ENCODE measurements around the gene SMARCD1. TPM values are rescaled to one million over a fixed set of nuclear protein-coding genes. Genes with fewer than 3 reads are reported as not detected.

Gene SMARCD1
- total and polyA plus RNA-seq, 9 of the 15 experiments (the other 6 are each of a cell fraction or from before 2014, with no cell fraction given) = 0.86 to 91.7 (median 48.0) TPM

DNA sequence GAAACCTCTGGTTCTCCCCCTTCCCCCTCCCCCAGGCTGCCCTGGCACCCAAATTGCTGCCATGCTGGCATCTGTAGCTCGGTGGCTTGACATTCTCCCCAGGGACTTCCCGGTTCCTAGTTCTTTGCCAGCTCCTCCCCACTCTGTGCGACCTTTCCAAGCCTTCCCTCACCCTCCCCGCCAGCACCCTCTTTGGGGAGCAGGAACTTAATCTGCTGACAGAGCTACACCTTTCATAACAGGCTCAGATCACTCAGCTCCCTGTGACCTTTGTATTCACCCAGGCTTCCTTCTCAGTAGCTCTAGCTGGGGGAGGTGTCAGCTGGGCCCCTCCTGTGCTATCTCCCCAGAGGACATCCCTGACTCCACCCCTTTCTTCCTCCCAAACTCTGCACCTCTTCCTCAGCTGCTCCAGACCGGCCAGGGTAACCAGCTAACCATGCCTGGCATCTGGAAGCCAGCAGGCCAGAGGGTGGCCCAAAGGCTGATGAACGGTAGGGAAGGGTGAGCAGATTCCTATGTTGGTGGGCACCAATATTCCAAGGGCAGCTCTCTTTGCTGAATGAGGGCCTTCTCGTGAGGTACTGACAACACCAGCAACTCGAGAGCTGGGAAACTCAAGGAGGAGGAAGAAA, 25.1 kb downstream of the SMARCD1 start (continued):
- TF ChIP-seq, protein P1, sequence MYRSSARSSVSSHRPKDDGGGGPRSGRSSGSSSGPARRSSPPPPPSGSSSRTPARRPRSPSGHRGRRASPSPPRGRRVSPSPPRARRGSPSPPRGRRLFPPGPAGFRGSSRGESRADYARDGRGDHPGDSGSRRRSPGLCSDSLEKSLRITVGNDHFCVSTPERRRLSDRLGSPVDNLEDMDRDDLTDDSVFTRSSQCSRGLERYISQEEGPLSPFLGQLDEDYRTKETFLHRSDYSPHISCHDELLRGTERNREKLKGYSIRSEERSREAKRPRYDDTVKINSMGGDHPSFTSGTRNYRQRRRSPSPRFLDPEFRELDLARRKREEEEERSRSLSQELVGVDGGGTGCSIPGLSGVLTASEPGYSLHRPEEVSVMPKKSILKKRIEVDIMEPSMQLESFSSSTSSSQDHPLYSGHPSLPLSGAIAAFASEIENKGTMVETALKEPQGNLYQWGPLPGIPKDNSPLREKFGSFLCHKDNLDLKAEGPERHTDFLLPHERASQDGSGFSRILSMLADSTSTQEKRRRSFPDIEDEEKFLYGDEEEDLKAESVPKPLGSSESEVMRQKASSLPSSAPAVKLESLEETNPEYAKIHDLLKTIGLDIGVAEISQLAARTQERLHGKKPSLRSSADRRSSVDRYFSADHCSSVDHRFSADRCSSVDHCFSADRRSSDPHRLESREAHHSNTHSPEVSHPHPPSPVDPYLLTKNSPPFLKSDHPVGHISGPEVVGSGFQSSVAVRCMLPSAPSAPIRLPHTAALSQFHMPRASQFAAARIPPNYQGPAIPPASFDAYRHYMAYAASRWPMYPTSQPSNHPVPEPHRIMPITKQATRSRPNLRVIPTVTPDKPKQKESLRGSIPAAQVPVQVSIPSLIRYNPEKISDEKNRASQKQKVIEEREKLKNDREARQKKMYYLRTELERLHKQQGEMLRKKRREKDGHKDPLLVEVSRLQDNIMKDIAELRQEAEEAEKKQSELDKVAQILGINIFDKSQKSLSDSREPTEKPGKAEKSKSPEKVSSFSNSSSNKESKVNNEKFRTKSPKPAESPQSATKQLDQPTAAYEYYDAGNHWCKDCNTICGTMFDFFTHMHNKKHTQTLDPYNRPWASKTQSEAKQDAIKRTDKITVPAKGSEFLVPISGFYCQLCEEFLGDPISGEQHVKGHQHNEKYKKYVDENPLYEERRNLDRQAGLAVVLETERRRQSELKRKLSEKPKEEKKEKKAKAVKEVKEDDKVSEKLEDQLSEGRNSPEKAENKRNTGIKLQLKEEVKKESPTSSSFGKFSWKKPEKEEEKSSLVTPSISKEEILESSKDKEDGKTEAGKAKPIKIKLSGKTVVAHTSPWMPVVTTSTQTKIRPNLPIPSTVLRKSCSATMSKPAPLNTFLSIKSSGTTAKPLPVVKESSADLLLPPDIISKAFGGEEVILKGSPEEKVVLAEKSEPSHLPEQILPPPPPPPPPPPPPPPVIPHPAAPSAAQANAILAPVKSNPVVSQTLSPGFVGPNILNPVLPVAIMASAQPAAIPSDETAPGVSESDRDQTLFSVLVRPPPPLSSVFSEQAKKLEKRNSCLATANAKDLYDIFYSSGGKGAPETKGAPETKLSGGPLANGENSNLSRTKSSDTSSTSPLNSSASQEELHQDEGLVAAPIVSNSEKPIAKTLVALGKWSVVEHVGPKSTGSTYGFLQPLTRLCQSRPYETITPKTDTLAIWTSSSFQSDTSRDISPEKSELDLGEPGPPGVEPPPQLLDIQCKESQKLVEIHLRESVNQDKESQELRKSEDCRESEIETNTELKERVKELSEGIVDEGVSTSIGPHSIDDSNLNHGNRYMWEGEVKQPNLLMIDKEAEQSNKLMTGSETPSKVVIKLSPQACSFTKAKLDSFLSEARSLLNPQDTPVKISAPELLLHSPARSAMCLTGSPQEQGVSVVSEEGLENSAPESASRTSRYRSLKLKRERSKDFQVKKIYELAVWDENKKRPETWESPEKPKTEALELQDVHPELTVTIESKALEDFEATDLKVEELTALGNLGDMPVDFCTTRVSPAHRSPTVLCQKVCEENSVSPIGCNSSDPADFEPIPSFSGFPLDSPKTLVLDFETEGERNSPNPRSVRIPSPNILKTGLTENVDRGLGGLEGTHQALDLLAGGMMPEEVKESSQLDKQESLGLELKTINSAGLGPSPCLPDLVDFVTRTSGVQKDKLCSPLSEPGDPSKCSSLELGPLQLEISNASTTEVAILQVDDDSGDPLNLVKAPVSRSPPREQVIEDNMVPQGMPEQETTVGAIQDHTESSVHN (IDR thresholded peaks at IDR 0.05; ENCODE audit: borderline replicate concordance in 1 of 2, low read depth in 1 of 2) = no peak
- TF ChIP-seq SOX6 (IDR thresholded peaks at IDR 0.05) (no peak), KDM4B (IDR thresholded peaks at IDR 0.05; ENCODE audit: borderline replicate concordance in 2 of 2, low read depth in 1 of 2) (no peak), ZFP36 (IDR thresholded peaks at IDR 0.05; ENCODE audit: low read depth, low read length, partially characterized antibody) (no peak), TAF15 (IDR thresholded peaks at IDR 0.05; ENCODE audit: low read depth, low read length) (no peak), DNMT1 (IDR thresholded peaks at IDR 0.05) (no peak), DPF2 (IDR thresholded peaks at IDR 0.05) (peak; percentile 66)
- TF ChIP-seq, protein P2, sequence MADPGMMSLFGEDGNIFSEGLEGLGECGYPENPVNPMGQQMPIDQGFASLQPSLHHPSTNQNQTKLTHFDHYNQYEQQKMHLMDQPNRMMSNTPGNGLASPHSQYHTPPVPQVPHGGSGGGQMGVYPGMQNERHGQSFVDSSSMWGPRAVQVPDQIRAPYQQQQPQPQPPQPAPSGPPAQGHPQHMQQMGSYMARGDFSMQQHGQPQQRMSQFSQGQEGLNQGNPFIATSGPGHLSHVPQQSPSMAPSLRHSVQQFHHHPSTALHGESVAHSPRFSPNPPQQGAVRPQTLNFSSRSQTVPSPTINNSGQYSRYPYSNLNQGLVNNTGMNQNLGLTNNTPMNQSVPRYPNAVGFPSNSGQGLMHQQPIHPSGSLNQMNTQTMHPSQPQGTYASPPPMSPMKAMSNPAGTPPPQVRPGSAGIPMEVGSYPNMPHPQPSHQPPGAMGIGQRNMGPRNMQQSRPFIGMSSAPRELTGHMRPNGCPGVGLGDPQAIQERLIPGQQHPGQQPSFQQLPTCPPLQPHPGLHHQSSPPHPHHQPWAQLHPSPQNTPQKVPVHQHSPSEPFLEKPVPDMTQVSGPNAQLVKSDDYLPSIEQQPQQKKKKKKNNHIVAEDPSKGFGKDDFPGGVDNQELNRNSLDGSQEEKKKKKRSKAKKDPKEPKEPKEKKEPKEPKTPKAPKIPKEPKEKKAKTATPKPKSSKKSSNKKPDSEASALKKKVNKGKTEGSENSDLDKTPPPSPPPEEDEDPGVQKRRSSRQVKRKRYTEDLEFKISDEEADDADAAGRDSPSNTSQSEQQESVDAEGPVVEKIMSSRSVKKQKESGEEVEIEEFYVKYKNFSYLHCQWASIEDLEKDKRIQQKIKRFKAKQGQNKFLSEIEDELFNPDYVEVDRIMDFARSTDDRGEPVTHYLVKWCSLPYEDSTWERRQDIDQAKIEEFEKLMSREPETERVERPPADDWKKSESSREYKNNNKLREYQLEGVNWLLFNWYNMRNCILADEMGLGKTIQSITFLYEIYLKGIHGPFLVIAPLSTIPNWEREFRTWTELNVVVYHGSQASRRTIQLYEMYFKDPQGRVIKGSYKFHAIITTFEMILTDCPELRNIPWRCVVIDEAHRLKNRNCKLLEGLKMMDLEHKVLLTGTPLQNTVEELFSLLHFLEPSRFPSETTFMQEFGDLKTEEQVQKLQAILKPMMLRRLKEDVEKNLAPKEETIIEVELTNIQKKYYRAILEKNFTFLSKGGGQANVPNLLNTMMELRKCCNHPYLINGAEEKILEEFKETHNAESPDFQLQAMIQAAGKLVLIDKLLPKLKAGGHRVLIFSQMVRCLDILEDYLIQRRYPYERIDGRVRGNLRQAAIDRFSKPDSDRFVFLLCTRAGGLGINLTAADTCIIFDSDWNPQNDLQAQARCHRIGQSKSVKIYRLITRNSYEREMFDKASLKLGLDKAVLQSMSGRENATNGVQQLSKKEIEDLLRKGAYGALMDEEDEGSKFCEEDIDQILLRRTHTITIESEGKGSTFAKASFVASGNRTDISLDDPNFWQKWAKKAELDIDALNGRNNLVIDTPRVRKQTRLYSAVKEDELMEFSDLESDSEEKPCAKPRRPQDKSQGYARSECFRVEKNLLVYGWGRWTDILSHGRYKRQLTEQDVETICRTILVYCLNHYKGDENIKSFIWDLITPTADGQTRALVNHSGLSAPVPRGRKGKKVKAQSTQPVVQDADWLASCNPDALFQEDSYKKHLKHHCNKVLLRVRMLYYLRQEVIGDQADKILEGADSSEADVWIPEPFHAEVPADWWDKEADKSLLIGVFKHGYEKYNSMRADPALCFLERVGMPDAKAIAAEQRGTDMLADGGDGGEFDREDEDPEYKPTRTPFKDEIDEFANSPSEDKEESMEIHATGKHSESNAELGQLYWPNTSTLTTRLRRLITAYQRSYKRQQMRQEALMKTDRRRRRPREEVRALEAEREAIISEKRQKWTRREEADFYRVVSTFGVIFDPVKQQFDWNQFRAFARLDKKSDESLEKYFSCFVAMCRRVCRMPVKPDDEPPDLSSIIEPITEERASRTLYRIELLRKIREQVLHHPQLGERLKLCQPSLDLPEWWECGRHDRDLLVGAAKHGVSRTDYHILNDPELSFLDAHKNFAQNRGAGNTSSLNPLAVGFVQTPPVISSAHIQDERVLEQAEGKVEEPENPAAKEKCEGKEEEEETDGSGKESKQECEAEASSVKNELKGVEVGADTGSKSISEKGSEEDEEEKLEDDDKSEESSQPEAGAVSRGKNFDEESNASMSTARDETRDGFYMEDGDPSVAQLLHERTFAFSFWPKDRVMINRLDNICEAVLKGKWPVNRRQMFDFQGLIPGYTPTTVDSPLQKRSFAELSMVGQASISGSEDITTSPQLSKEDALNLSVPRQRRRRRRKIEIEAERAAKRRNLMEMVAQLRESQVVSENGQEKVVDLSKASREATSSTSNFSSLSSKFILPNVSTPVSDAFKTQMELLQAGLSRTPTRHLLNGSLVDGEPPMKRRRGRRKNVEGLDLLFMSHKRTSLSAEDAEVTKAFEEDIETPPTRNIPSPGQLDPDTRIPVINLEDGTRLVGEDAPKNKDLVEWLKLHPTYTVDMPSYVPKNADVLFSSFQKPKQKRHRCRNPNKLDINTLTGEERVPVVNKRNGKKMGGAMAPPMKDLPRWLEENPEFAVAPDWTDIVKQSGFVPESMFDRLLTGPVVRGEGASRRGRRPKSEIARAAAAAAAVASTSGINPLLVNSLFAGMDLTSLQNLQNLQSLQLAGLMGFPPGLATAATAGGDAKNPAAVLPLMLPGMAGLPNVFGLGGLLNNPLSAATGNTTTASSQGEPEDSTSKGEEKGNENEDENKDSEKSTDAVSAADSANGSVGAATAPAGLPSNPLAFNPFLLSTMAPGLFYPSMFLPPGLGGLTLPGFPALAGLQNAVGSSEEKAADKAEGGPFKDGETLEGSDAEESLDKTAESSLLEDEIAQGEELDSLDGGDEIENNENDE (IDR thresholded peaks at IDR 0.05; ENCODE audit: low read depth, low read length) = no peak

All from K562 (cell line).